Measurements from ENCODE around the gene GZF1. TPM values are rescaled to one million over a fixed set of nuclear protein-coding genes. Genes with fewer than 3 reads are reported as not detected.

The GZF1 gene
- total and polyA plus RNA-seq, 2 donors from 2014 or later: 7.7 to 14.1 TPM

- DNase-seq (no peak), FAIRE-seq (no peak)
- intact Hi-C loops (cut with DNase I): no loop called here
- no peak overlapping the region for H3K9ac ChIP-seq (ENCODE audit: low read length in 3 of 3)
- H3K4me1 ChIP-seq (ENCODE audit: control insufficient read depth in 2 of 3, insufficient read depth in 2 of 3, low read depth in 1 of 3, low read length in 3 of 3): no peaks in the 10 kb centered on the region
- no peak overlapping the region for H3K4me3 ChIP-seq (ENCODE audit: low read length in 3 of 3)
- no peak for TF ChIP-seq CTCF (IDR thresholded peaks at IDR 0.05; ENCODE audit: borderline replicate concordance, extremely low read depth, insufficient read depth)
- H3K27me3 ChIP-seq (ENCODE audit: control insufficient read depth, insufficient read depth, low read length): no peaks in the 10 kb centered on the region
- H3K9me3 ChIP-seq (ENCODE audit: control insufficient read depth in 2 of 3, insufficient read depth in 1 of 3, low read length in 3 of 3): no peaks in the 10 kb centered on the region
- H3K27ac ChIP-seq (ENCODE audit: low read depth in 2 of 2, low read length in 2 of 2): no peak overlapping the region
- no peaks in the 10 kb centered on the region for H3K36me3 ChIP-seq (ENCODE audit: control insufficient read depth in 2 of 3, insufficient read depth in 3 of 3, low read length in 3 of 3)
Observed at GRCh38 chr20:23320317-23320716, 41.7 kb upstream of the GZF1 start.

GRCh38 chr20:23325107-23325506 is 36.9 kb upstream of the GZF1 start:
- FAIRE-seq (no peak), DNase-seq (no peak)
- no peaks in the 10 kb centered on the region for H3K36me3 ChIP-seq (ENCODE audit: control insufficient read depth in 2 of 3, insufficient read depth in 3 of 3, low read length in 3 of 3)
- H3K4me1 ChIP-seq (ENCODE audit: control insufficient read depth in 2 of 3, insufficient read depth in 2 of 3, low read depth in 1 of 3, low read length in 3 of 3): no peaks in the 10 kb centered on the region
- no peak for TF ChIP-seq CTCF (IDR thresholded peaks at IDR 0.05; ENCODE audit: borderline replicate concordance, extremely low read depth, insufficient read depth)
- intact Hi-C loops (cut with DNase I): no loop called here
- H3K9me3 ChIP-seq (ENCODE audit: control insufficient read depth in 2 of 3, insufficient read depth in 1 of 3, low read length in 3 of 3): no peaks in the 10 kb centered on the region
- H3K27ac ChIP-seq (ENCODE audit: low read depth in 2 of 2, low read length in 2 of 2): no peak overlapping the region
- no peak overlapping the region for H3K4me3 ChIP-seq (ENCODE audit: low read length in 3 of 3)
- H3K9ac ChIP-seq (ENCODE audit: low read length in 3 of 3): no peak overlapping the region
- no peaks in the 10 kb centered on the region for H3K27me3 ChIP-seq (ENCODE audit: control insufficient read depth, insufficient read depth, low read length)

GRCh38 chr20:23326774-23327173 is 35.2 kb upstream of the GZF1 start:
- no peaks in the 10 kb centered on the region for H3K27me3 ChIP-seq (ENCODE audit: control insufficient read depth, insufficient read depth, low read length)

More at GRCh38 chr20:23326774-23327173, 35.2 kb upstream of the GZF1 start:
- no peak overlapping the region for H3K27ac ChIP-seq (ENCODE audit: low read depth in 2 of 2, low read length in 2 of 2)
- H3K36me3 ChIP-seq (ENCODE audit: control insufficient read depth in 2 of 3, insufficient read depth in 3 of 3, low read length in 3 of 3): no peaks in the 10 kb centered on the region
- H3K4me3 ChIP-seq (ENCODE audit: low read length in 3 of 3): no peak overlapping the region
- H3K9ac ChIP-seq (ENCODE audit: low read length in 3 of 3): no peak overlapping the region
- no peaks in the 10 kb centered on the region for H3K4me1 ChIP-seq (ENCODE audit: control insufficient read depth in 2 of 3, insufficient read depth in 2 of 3, low read depth in 1 of 3, low read length in 3 of 3)
- no peak for DNase-seq
- TF ChIP-seq CTCF (IDR thresholded peaks at IDR 0.05; ENCODE audit: borderline replicate concordance, extremely low read depth, insufficient read depth): no peak
- intact Hi-C loops (cut with DNase I): no loop called here
- no peaks in the 10 kb centered on the region for H3K9me3 ChIP-seq (ENCODE audit: control insufficient read depth in 2 of 3, insufficient read depth in 1 of 3, low read length in 3 of 3)
- no peak for FAIRE-seq

All from kidney (tissue), 14 donors.